GM18526 (cell line): ENCODE data around the gene PLK5.

Experiments used
- POLR2A ChIP-seq: IDR thresholded peaks from 3 replicates; pipeline ENCODE4 v1.6.1; 2011; ENCODE audit not compliant: insufficient read length; ENCODE audit errors: extremely low read depth

PLK5 gene

GRCh38 chr19:1526979-1527649 lies 3.2 kb downstream of the PLK5 start:
- TF ChIP-seq POLR2A = no peak

- no peak for TF ChIP-seq POLR2A
Observed at GRCh38 chr19:1527650-1528309, 3.9 kb downstream of the PLK5 start.

DNA sequence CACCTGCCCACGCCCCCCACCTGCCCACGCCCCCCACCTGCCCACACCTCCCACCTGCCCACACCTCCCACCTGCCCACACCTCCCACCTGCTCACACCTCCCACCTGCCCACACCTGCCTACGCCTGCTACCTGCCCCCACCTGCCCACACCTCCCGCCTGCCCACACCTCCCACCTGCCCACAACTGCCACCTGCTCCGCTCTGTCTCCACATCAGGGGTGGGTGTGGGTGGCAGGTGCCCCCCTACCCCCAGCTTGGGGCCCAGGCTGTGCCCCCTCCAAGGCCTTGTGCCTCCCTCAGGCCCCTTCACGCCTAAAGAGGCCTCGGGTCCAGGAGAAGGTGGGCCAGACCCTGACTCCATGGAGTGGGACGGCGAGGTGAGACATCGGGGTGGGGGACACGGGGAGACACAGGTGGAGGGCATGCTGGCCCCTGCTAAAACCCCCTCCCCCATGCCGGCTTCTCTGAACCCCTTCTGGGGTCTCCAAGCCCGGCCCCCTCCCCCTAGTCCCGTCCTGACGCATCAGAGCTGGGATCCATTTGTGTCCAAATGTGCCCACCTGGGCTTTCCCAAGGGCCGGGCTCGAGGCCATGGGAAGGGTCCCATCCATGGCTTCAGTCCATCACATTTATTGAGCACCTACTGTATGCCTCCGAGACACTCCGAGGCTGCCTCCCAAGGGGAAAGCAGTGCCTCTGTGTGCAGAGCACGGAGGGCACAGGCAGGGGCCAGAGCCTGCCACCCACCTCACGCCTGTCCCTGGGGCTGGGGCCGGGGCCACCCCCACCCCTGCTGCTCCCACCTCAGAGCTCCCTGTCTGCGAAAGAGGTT lies 4.9 kb downstream of the PLK5 start:
- no peak for TF ChIP-seq POLR2A

DNA sequence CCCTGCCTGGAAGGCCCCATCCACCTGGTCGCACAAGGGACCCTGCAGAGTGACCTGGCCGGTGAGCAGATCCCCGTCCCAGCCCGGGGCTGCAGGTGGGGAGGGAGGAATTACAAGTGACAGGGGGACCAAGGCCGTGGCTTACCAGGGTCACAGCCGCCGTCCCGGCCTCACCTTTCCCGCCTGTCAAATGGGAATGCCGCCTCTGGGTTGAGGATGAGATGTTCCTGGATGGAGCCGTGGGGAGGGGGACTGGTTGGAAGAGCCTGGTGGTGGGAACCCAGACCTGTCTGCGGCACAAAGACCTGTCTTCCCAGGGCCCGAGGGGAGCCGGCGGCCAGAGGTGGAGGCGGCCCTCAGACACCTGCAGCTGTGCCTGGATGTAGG lies 5.5 kb downstream of the PLK5 start:
- TF ChIP-seq POLR2A = no peak

- no peak for TF ChIP-seq POLR2A
Observed at GRCh38 chr19:1531587-1531986, 7.7 kb downstream of the PLK5 start.

DNA sequence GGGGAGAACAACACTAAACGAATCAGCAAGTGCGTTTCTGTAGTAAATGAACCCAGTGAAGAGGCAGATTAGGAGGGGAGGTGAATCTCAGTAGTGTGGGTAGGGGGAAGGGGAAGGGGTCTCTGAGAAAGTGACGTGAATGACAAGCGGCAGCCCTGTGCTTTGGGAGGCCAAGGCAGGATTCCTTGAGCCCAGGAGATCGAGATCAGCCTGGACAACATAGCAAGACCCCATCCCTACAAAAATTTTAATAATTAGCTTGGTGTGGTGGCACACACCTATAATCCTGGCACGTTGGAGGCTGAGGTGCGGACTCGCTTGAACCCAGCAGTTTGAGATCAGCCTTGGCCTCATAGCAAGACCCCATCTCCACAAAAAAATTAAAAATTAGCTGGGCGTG lies 8.1 kb downstream of the PLK5 start:
- TF ChIP-seq POLR2A = no peak

- no peak for TF ChIP-seq POLR2A
Observed at GRCh38 chr19:1533510-1534150, 9.8 kb downstream of the PLK5 start.

- TF ChIP-seq POLR2A = no peak
Observed at GRCh38 chr19:1534972-1535371, 11.1 kb downstream of the PLK5 start.

DNA sequence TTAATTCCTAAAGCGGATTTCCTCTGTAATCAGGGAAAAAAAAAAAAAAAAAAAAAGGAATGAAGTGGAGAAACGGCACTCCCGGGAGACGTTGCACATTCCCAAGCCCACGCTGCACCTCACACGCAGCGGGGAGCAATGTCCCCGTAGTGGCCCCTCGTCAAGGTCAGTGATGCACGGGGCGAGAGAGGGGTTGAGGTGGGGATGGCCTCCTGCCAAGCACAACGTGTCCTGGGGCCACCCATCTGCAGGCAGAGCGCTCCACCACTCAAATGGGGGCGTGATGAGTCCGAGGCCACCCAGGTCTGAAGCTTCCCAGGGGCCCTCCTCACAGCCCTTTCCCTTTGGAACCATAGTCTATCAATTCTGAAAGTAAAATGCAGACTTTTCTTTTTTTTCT lies 15.1 kb downstream of the PLK5 start:
- no peak for TF ChIP-seq POLR2A

DNA sequence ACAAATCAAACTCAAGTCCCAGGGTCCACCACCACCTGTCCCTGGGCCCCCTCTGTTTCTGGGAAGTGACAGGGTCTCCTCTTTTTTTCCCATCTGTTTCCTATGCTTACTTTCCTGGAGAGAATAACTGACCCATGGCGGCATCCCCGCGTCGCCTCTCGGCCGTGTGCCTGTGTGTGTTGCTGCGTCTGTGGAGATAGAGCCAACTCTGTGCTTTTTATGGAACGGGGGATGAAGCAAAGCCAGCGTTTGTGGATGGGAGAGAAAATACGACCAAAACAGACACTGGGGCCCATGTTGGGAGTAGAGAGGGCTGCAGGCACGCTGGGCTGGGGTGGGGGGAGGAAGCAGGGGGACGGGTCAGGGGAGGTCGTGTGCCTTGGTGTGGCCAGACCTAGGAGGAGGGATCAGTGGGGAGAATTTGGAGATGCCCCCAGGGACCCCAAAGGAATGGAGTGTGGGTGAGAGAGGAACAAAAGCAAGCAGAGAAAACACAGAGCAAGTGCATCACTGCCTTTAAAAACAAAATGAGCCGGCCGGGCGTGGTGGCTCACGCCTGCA lies 16.6 kb downstream of the PLK5 start:
- no peak for TF ChIP-seq POLR2A

GRCh38 chr19:1549332-1549945 lies 25.6 kb downstream of the PLK5 start:
- TF ChIP-seq POLR2A = no peak

GRCh38 chr19:1551068-1552040 lies 27.5 kb downstream of the PLK5 start:
- TF ChIP-seq POLR2A = no peak

DNA sequence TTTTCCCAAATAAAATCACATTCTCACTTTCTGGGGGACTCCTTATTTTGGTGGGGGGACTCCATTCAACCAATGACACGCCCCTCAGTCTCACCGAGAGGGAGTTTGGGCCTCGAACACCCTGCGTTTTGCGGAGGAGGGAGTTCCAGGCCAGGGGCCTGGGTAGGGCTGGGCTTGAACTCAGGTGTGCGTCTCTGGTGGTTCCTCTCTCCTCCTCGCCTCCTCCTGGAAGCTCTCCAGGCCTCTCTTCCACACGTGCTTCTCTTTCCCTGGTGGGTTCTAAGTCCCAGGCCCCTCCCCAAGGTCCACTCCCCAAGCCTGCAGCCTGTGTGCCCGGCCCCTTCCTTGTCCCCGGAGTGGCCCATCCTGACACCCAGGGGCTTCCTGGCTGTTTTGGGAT lies 29.5 kb downstream of the PLK5 start:
- TF ChIP-seq POLR2A = no peak

- no peak for TF ChIP-seq POLR2A
Observed at GRCh38 chr19:1554968-1555367, 31.1 kb downstream of the PLK5 start.
